GM23338 (cell line): ENCODE results near the gene RBM3. TPM values are rescaled to one million over a fixed set of nuclear protein-coding genes. Genes with fewer than 3 reads are reported as not detected.

ENCODE experiments used
- ATAC-seq: fragments of 200-7000 bp; cut with Tn5 transposase; 3 replicates; pipeline ENCODE4 v1.9.1; 2020
- DNase-seq: peaks from one replicate; pipeline ENCODE4 v3.0.0-alpha.2; 2015; ENCODE audit warnings: low spot score
- H2AFZ ChIP-seq: fragments of 200-600 bp; sonication (generic); 2 replicates; pipeline ENCODE4 v1.8.0; 2016; ENCODE audit warnings: antibody characterized with exemption, mild to moderate bottlenecking, moderate library complexity
- H3F3A ChIP-seq: fragments of 200-600 bp; sonication (generic); replicated peaks from 2 replicates; pipeline ENCODE4 v1.8.0; 2017; ENCODE audit warnings: antibody characterized with exemption, mixed run types, low read depth
- H3K27ac ChIP-seq: fragments of 200-600 bp; sonication (generic); 2 replicates; pipeline ENCODE4 v1.6.1; 2016; ENCODE audit warnings: low read depth
- H3K27me3 ChIP-seq: fragments of 200-600 bp; sonication (generic); 2 replicates; pipeline ENCODE4 v1.8.0; 2016; ENCODE audit warnings: mild to moderate bottlenecking, mixed run types, moderate library complexity; ENCODE audit not compliant: insufficient read depth
- H3K36me3 ChIP-seq: fragments of 200-600 bp; sonication (generic); 2 replicates; pipeline ENCODE4 v1.8.0; 2016; ENCODE audit warnings: mild to moderate bottlenecking; ENCODE audit not compliant: insufficient read depth
- H3K4me1 ChIP-seq: fragments of 200-600 bp; sonication (generic); 2 replicates; pipeline ENCODE4 v1.8.0; 2016; ENCODE audit warnings: mild to moderate bottlenecking, moderate library complexity; ENCODE audit not compliant: insufficient read depth
- H3K4me2 ChIP-seq: fragments of 200-600 bp; sonication (generic); 2 replicates; pipeline ENCODE4 v1.7.1; 2017; ENCODE audit warnings: mixed run types
- H3K4me3 ChIP-seq: fragments of 200-600 bp; sonication (generic); 2 replicates; pipeline ENCODE4 v1.6.1; 2016; ENCODE audit warnings: mixed run types
- H3K79me2 ChIP-seq: fragments of 200-600 bp; sonication (generic); replicated peaks from 2 replicates; pipeline ENCODE4 v1.8.0; 2017; ENCODE audit warnings: mild to moderate bottlenecking; ENCODE audit not compliant: insufficient read depth
- H3K9me2 ChIP-seq: fragments of 200-600 bp; sonication (generic); 2 replicates; pipeline ENCODE4 v1.8.0; 2017; ENCODE audit not compliant: insufficient read depth
- H4K20me1 ChIP-seq: fragments of 200-600 bp; sonication (generic); replicated peaks from 2 replicates; pipeline ENCODE4 v1.8.0; 2017; ENCODE audit warnings: mild to moderate bottlenecking; ENCODE audit not compliant: insufficient read depth
- H3K27ac Mint-ChIP-seq: 2 replicates; pipeline ENCODE4 v1.8.0; 2020; ENCODE audit warnings: inconsistent platforms, mild to moderate bottlenecking, moderate library complexity, mixed read lengths
- H3K27me3 Mint-ChIP-seq: 3 replicates; pipeline ENCODE4 v1.8.0; 2022; ENCODE audit warnings: low read depth, mild to moderate bottlenecking, moderate library complexity, mixed read lengths, inconsistent platforms; ENCODE audit not compliant: insufficient read depth, poor library complexity
- H3K36me3 Mint-ChIP-seq: 3 replicates; pipeline ENCODE4 v1.8.0; 2021; ENCODE audit warnings: low read depth, mild to moderate bottlenecking, inconsistent platforms, moderate library complexity, mixed read lengths
- H3K4me1 Mint-ChIP-seq: 3 replicates; pipeline ENCODE4 v1.8.0; 2020; ENCODE audit warnings: mild to moderate bottlenecking, inconsistent platforms, mixed read lengths
- H3K4me3 Mint-ChIP-seq: 3 replicates; pipeline ENCODE4 v1.8.0; 2021; ENCODE audit warnings: moderate library complexity, mild to moderate bottlenecking, inconsistent platforms, mixed read lengths
- H3K9me3 Mint-ChIP-seq: 3 replicates; pipeline ENCODE4 v1.8.0; 2020; ENCODE audit warnings: moderate library complexity, mild to moderate bottlenecking, inconsistent platforms, mixed read lengths
- CREB1 ChIP-seq: fragments of 250-450 bp; sonication (Bioruptor Pico); IDR thresholded peaks from 2 replicates; pipeline ENCODE4 v1.5.0; 2020; ENCODE audit warnings: low read depth, mild to moderate bottlenecking, moderate library complexity
- CTCF ChIP-seq, 2 experiments: fragments of 200-600 bp in 1 of 2; sonication (generic) in 1 of 2; conservative IDR thresholded peaks; 2 replicates each; pipeline versions ENCODE4 v1.5.1 to v1.6.1; 2016 to 2017; ENCODE audit warnings: antibody characterized with exemption in 2 of 2, low read depth in 2 of 2, mild to moderate bottlenecking in 2 of 2, moderate library complexity in 1 of 2
- EZH2 ChIP-seq: fragments of 200-600 bp; sonication (generic); IDR thresholded peaks from one replicate; pipeline ENCODE4 v1.8.0; 2017; ENCODE audit warnings: antibody characterized with exemption, mild to moderate bottlenecking, low read depth; ENCODE audit not compliant: unreplicated experiment
- EZH2phosphoT487 ChIP-seq: fragments of 200-600 bp; sonication (generic); IDR thresholded peaks from one replicate; pipeline ENCODE4 v1.8.1; 2018; ENCODE audit warnings: antibody characterized with exemption; ENCODE audit not compliant: unreplicated experiment
- JUNB ChIP-seq: IDR thresholded peaks from one replicate; pipeline ENCODE4 v1.6.1; 2016; ENCODE audit warnings: antibody characterized with exemption; ENCODE audit not compliant: unreplicated experiment
- NANOG ChIP-seq: IDR thresholded peaks from 2 replicates; pipeline ENCODE4 v1.6.1; 2016; ENCODE audit warnings: antibody characterized with exemption, borderline replicate concordance
- REST ChIP-seq: IDR thresholded peaks from one replicate; pipeline ENCODE4 v1.6.1; 2018; ENCODE audit warnings: antibody characterized with exemption; ENCODE audit not compliant: unreplicated experiment
- ZNF114 ChIP-seq: fragments of 250-450 bp; sonication (Bioruptor Pico); IDR thresholded peaks from 2 replicates; pipeline ENCODE4 v1.5.0; 2020; ENCODE audit warnings: mild to moderate bottlenecking, moderate library complexity
- polyA plus RNA-seq: library from polyadenylated mRNA; unstranded; fragments of >200 nt; fragmentation: Nextera tagmentation; extraction: Ambion mirVana; gene quantifications from 2 replicates; pipeline ENCODE4 v1.2.1, GENCODE V29; 2016
- total RNA-seq: library from RNA; depleted of rRNA; stranded (reverse); fragments of >200 nt; shearing (Covaris generic); gene quantifications from 2 replicates; pipeline ENCODE4 v1.2.3, GENCODE V29; 2014

Gene RBM3
- total and polyA plus RNA-seq, 2 experiments from 2014 or later = 77.5 to 103 TPM

GRCh38 chrX:48617542-48618340, 43.5 kb downstream of the RBM3 start:
- TF ChIP-seq CREB1 (no peak), NANOG (no peak), ZNF114 (CRISPR knock-in tag) (no peak), CTCF (conservative IDR thresholded peaks at IDR 0.05; ENCODE audit: low read depth in 2 of 2) (no peak), JUNB (no peak), EZH2 (no peak), EZH2phosphoT487 (no peak), REST (no peak)

More at GRCh38 chrX:48617542-48618340, 43.5 kb downstream of the RBM3 start:
- DNase-seq = no peak
- Histone ChIP-seq H4K20me1 (no peaks in the 10 kb centered on the region), H3K4me3 (no peak overlapping the region), H3K27ac (no peak overlapping the region), H3K4me1 (no peaks in the 10 kb centered on the region), H3F3A (no peaks in the 10 kb centered on the region), H3K27me3 (no peaks in the 10 kb centered on the region), H3K4me2 (no peak overlapping the region), H2AFZ (no peak overlapping the region), H3K9me2 (no peaks in the 10 kb centered on the region), H3K79me2 (no peaks in the 10 kb centered on the region), H3K36me3 (no peaks in the 10 kb centered on the region)
- Mint-ChIP-seq H3K4me1 (peaks cover 5% of the 10 kb centered on the region; the same call in 2 of the 3 replicates), H3K27me3 (peaks cover 4% of the 10 kb centered on the region), H3K9me3 (no peaks in the 10 kb centered on the region), H3K4me3 (no peak overlapping the region), H3K27ac (no peak overlapping the region), H3K36me3 (no peaks in the 10 kb centered on the region)
- no peak for ATAC-seq
